ENCODE data around the gene IPPK.

- no peak for TF ChIP-seq ZXDB (tag by site-specific recombination; IDR thresholded peaks at IDR 0.05)
- no peak for TF ChIP-seq ZNF274 (IDR thresholded peaks at IDR 0.05; ENCODE audit: low read length)
- no peak for TF ChIP-seq ZNF274 (tag by site-specific recombination; IDR thresholded peaks at IDR 0.05; ENCODE audit: borderline replicate concordance)
- no peak for TF ChIP-seq ZNF423 (tag by site-specific recombination; IDR thresholded peaks at IDR 0.05)
- no peak for TF ChIP-seq REST (tag by site-specific recombination; IDR thresholded peaks at IDR 0.05)
- TF ChIP-seq ZBTB1 (tag by site-specific recombination; IDR thresholded peaks at IDR 0.05), result no peak
- no peak for TF ChIP-seq MZF1 (tag by site-specific recombination; IDR thresholded peaks at IDR 0.05; ENCODE audit: borderline replicate concordance)
- no peak for TF ChIP-seq CTCF (tag by site-specific recombination; IDR thresholded peaks at IDR 0.05)
- TF ChIP-seq SETDB1 (IDR thresholded peaks at IDR 0.05; ENCODE audit: insufficient read length, low read length), result no peak
- TF ChIP-seq ZNF341 (tag by site-specific recombination; IDR thresholded peaks at IDR 0.05; ENCODE audit: low read depth), result no peak
- TF ChIP-seq KLF10 (tag by site-specific recombination; IDR thresholded peaks at IDR 0.05), result no peak
- no peak for TF ChIP-seq ZNF513 (tag by site-specific recombination; IDR thresholded peaks at IDR 0.05)
- TF ChIP-seq ZNF398 (tag by site-specific recombination; IDR thresholded peaks at IDR 0.05), result no peak
- no peak for TF ChIP-seq ZBTB20 (tag by site-specific recombination; IDR thresholded peaks at IDR 0.05)
Observed at GRCh38 chr9:92680166-92681119, 10.5 kb upstream of the IPPK start.

All from HEK293 (cell line).